K562 (cell line): ENCODE data around the gene MAP2K7. TPM values are rescaled to one million over a fixed set of nuclear protein-coding genes. Genes with fewer than 3 reads are reported as not detected.

ENCODE experiments used
- ATAC-seq: fragments of 200-7000 bp; cut with Tn5 transposase; 3 replicates; pipeline ENCODE4 v1.9.1; 2020; ENCODE audit warnings: moderate library complexity
- BruUV-seq: library from RNA; stranded (reverse); fragments of 400-500 nt; replicated peaks from 2 replicates; lab custom pipeline; 2021; lab: Mats Ljungman, UMichigan
- CTCF ChIA-PET: fragments of 300-600 bp; formaldehyde crosslinking; extraction: SDS; loops from one replicate; lab custom pipeline; 2021; ENCODE audit warnings: low intra/inter-chr PET ratio; lab: Yijun Ruan, JAX
- POLR2A ChIA-PET: fragments of 300-600, 350-650 bp; sonication (Branson Sonifier 250); formaldehyde crosslinking; extraction: SDS; loops from one replicate; lab custom pipeline; 2021; ENCODE audit warnings: antibody characterized with exemption, inconsistent platforms; lab: Yijun Ruan, JAX
- DNase-seq, 4 experiments: peaks; one replicate each; pipeline versions ENCODE4 v3.0.0 to v3.0.0-alpha.2; 2011 to 2018; ENCODE audit warnings: low spot score in 3 of 4, mixed read lengths in 3 of 4; ENCODE audit errors: extremely low read depth in 1 of 4
- FAIRE-seq: peaks from 2 replicates; lab custom pipeline; 2011; peaks lifted over from hg19 to GRCh38; lab: Jason Lieb, UNC
- H2AFZ ChIP-seq: 2 replicates; pipeline ENCODE4 v1.6.0; 2011; ENCODE audit warnings: low read depth, low read length, control low read depth, inconsistent platforms
- H3K27ac ChIP-seq: fragments of 200-600 bp; 3 replicates; pipeline ENCODE4 v1.8.0; 2011; ENCODE audit warnings: low read depth, mild to moderate bottlenecking, control low read depth, inconsistent platforms, low read length, moderate library complexity, mixed read lengths; ENCODE audit errors: extremely low read depth
- H3K27me3 ChIP-seq, 2 experiments: fragments of 300-600 bp in 1 of 2; 2 replicates in 1 of 2; 3 replicates in 1 of 2; pipeline versions ENCODE4 v1.6.0 to v1.8.0; 2011; ENCODE audit warnings: inconsistent platforms in 2 of 2, low read length in 2 of 2, mild to moderate bottlenecking in 1 of 2, mixed read lengths in 1 of 2, moderate library complexity in 1 of 2; ENCODE audit not compliant: control insufficient read depth in 2 of 2, insufficient read depth in 2 of 2
- H3K36me3 ChIP-seq: fragments of 300-600 bp; 3 replicates; pipeline ENCODE4 v1.8.0; 2011; ENCODE audit warnings: mild to moderate bottlenecking, low read length, inconsistent platforms; ENCODE audit not compliant: control insufficient read depth, insufficient read depth
- H3K4me1 ChIP-seq, 2 experiments: fragments of 200-600 bp in 1 of 2; replicated peaks in 1 of 2; 2 replicates in 1 of 2; 3 replicates in 1 of 2; pipeline versions ENCODE4 v1.5.1 to v1.8.0; 2011; ENCODE audit warnings: inconsistent platforms in 2 of 2, low read length in 2 of 2, mild to moderate bottlenecking in 1 of 2, mixed read lengths in 1 of 2, moderate library complexity in 1 of 2; ENCODE audit not compliant: control insufficient read depth in 2 of 2, insufficient read depth in 2 of 2
- H3K4me2 ChIP-seq: 2 replicates; pipeline ENCODE4 v1.6.1; 2011; ENCODE audit warnings: low read length, control low read depth, inconsistent platforms, mixed read lengths; ENCODE audit not compliant: insufficient read depth
- H3K4me3 ChIP-seq: fragments of 200-600 bp; sonication (generic), shearing (Covaris generic); 2 replicates; pipeline ENCODE4 v1.5.1; 2016; ENCODE audit warnings: control low read depth, inconsistent platforms
- H3K79me2 ChIP-seq: fragments of 200-600 bp; 3 replicates; pipeline ENCODE4 v1.8.0; 2011; ENCODE audit warnings: low read length, inconsistent platforms; ENCODE audit not compliant: control insufficient read depth, insufficient read depth
- H3K9ac ChIP-seq, 2 experiments: 2 replicates each; pipeline versions ENCODE4 v1.6.0 to v1.6.1; 2011; ENCODE audit warnings: low read depth in 2 of 2, low read length in 2 of 2, control low read depth in 1 of 2, inconsistent platforms in 1 of 2, mild to moderate bottlenecking in 1 of 2, mixed read lengths in 1 of 2; ENCODE audit not compliant: insufficient read depth in 1 of 2
- H3K9me1 ChIP-seq: one replicate; pipeline ENCODE4 v1.6.0; 2011; ENCODE audit warnings: inconsistent platforms, mild to moderate bottlenecking, low read length, moderate library complexity; ENCODE audit not compliant: control insufficient read depth, insufficient read depth
- H3K9me3 ChIP-seq: replicated peaks from 2 replicates; pipeline ENCODE4 v1.5.1; 2011; ENCODE audit warnings: low read depth, low read length, inconsistent platforms; ENCODE audit not compliant: control insufficient read depth, insufficient read depth
- H4K20me1 ChIP-seq: replicated peaks from 2 replicates; pipeline ENCODE4 v1.6.1; 2011; ENCODE audit warnings: low read length, inconsistent platforms, mixed read lengths; ENCODE audit not compliant: control insufficient read depth, insufficient read depth
- MEF2A ChIP-seq: IDR thresholded peaks from 2 replicates; pipeline ENCODE4 v1.6.1; 2011; ENCODE audit warnings: low read depth, mild to moderate bottlenecking, low read length, moderate library complexity; ENCODE audit not compliant: control insufficient read depth
- POLR2G ChIP-seq: fragments of 200-400 bp; formaldehyde crosslinking; IDR thresholded peaks from 2 replicates; pipeline ENCODE4 v1.6.1; 2017; ENCODE audit warnings: low read depth, mild to moderate bottlenecking, antibody characterized with exemption, low read length, moderate library complexity
- WGBS: fragments of 100-300 bp; shearing (Covaris generic); methylation state at CpG from one replicate; pipeline ENCODE4 v1.1.6; 2016; ENCODE audit warnings: low coverage, mixed read lengths; ENCODE audit not compliant: insufficient coverage; ENCODE audit errors: missing lambda C conversion rate; 5-methylcytosine and 5-hydroxymethylcytosine counted together
- in situ Hi-C: fragments of 300-500 bp; cut with MboI; formaldehyde crosslinking; loops from 4 replicates; pipeline ENCODE4 v1.15.0; 2018; ENCODE audit warnings: inconsistent platforms, mixed read lengths
- intact Hi-C: fragments of 100-400 bp; cut with micrococcal nuclease; formaldehyde crosslinking; loops from 2 replicates; pipeline ENCODE4 v1.14.2; 2022
- polyA plus RNA-seq, 8 experiments: library from polyadenylated mRNA; depleted of rRNA in 4 of 8; stranded (reverse) in 5 of 8; unstranded in 3 of 8; fragments of >200 nt; fragmentation: Nextera tagmentation in 2 of 8; fragmentation: Illumina TruSeq in 1 of 8; extraction: Ambion mirVana in 2 of 8; extraction: Trizol in 1 of 8; gene quantifications; 2 replicates each; pipeline versions ENCODE4 v1.2.1 to v1.2.3, GENCODE V29; 2011 to 2014; ENCODE audit warnings: inconsistent platforms in 1 of 8, missing spikeins in 1 of 8
- total RNA-seq, 7 experiments: library from RNA; depleted of rRNA in 6 of 7; stranded (reverse); fragments of >200 nt in 6 of 7; fragmentation: Illumina TruSeq in 2 of 7; extraction: Trizol in 2 of 7; gene quantifications; 2 replicates each; pipeline versions ENCODE4 v1.2.1 to v1.2.3, GENCODE V29; 2011 to 2021; ENCODE audit warnings: low replicate concordance in 1 of 7

Gene MAP2K7
- total and polyA plus RNA-seq, 9 of the 15 experiments (the other 6 are each of a cell fraction or from before 2014, with no cell fraction given): 0.51 to 45.8 (median 14.1) TPM

GRCh38 chr19:7922836-7923195, 19.1 kb downstream of the MAP2K7 start:
- peaks cover 14% of the 10 kb centered on the region for H3K79me2 ChIP-seq
- H3K9me1 ChIP-seq: no peaks in the 10 kb centered on the region
- no peak overlapping the region for H3K4me2 ChIP-seq
- CTCF ChIA-PET: no interaction called here
- no peak overlapping the region for H3K27ac ChIP-seq
- H3K9ac ChIP-seq: no peak overlapping the region
- in situ Hi-C loops (loop anchor here (5.0 kb wide), 1 partner anchor 71 kb away; no protein-coding TSS in a partner anchor), intact Hi-C loops (loop anchor here (5.0 kb wide), 1 partner anchor 51 kb away; the partner anchor contains the start of gene PRR36)
- no TSS peak for BruUV-seq
- ATAC-seq (no peak), DNase-seq (no peak), FAIRE-seq (no peak)
- WGBS: 88% methylated on average over 6 of the region's 8 CpGs
- peaks cover 20 to 84% of the 10 kb centered on the region in 2 experiments for H3K4me1 ChIP-seq
- H3K9me3 ChIP-seq: no peaks in the 10 kb centered on the region
- no peak overlapping the region for H2AFZ ChIP-seq
- H3K27me3 ChIP-seq: no peaks in the 10 kb centered on the region
- POLR2A ChIA-PET: interaction anchor here (0.5 to 1.4 kb wide), 3 partner anchors 22 to 40 kb away, joined by 3 to 8 read pairs (median 3); no protein-coding TSS in a partner anchor
- H3K4me3 ChIP-seq: no peak overlapping the region
- peaks cover 31% of the 10 kb centered on the region; the same call in 1 of the 3 replicates for H3K36me3 ChIP-seq
- H4K20me1 ChIP-seq: peaks cover 19% of the 10 kb centered on the region; the same call in 1 of the 2 replicates
- TF ChIP-seq POLR2G (peak; percentile 7; the same call in 1 of the 2 replicates), MEF2A (no peak)
